HepG2 (cell line): ENCODE measurements around the gene B3GNT9. TPM values are rescaled to one million over a fixed set of nuclear protein-coding genes. Genes with fewer than 3 reads are reported as not detected.

ENCODE experiments used
- ATF7-NPFF ChIP-seq: sonication (generic); formaldehyde crosslinking; IDR thresholded peaks from 2 replicates; pipeline ENCODE4 v1.8.1; 2023; ENCODE audit warnings: mild to moderate bottlenecking, low read depth, missing genetic modification reagents, moderate library complexity
- E2F1 ChIP-seq: sonication (generic); formaldehyde crosslinking; IDR thresholded peaks from 2 replicates; pipeline ENCODE4 v1.5.0; 2020; ENCODE audit warnings: missing genetic modification reagents
- GABPB1 ChIP-seq: IDR thresholded peaks from 2 replicates; pipeline ENCODE4 v1.6.1; 2016; ENCODE audit warnings: mild to moderate bottlenecking, missing genetic modification reagents, moderate library complexity, missing compliant biosample characterization
- GATA4 ChIP-seq: sonication (generic); IDR thresholded peaks from 2 replicates; pipeline ENCODE4 v1.6.1; 2016; ENCODE audit warnings: antibody characterized with exemption, low read depth, borderline replicate concordance
- GLI4 ChIP-seq: sonication (generic); formaldehyde crosslinking; IDR thresholded peaks from 2 replicates; pipeline ENCODE4 v1.5.1; 2020; ENCODE audit warnings: missing genetic modification reagents, mild to moderate bottlenecking, moderate library complexity, borderline replicate concordance
- HDAC2 ChIP-seq: sonication (generic); formaldehyde crosslinking; IDR thresholded peaks from 2 replicates; pipeline ENCODE4 v1.4.0; 2020; ENCODE audit warnings: missing genetic modification reagents
- HNRNPK ChIP-seq: fragments of 200-400 bp; formaldehyde crosslinking; IDR thresholded peaks from 2 replicates; pipeline ENCODE4 v1.6.1; 2018; ENCODE audit warnings: low read length, low read depth, moderate library complexity, mild to moderate bottlenecking; ENCODE audit not compliant: poor library complexity, severe bottlenecking
- HNRNPL ChIP-seq: fragments of 200-400 bp; formaldehyde crosslinking; IDR thresholded peaks from 2 replicates; pipeline ENCODE4 v1.6.1; 2017; ENCODE audit warnings: mild to moderate bottlenecking, low read depth, low read length
- KDM5A ChIP-seq: fragments of 200-600 bp; sonication (generic); IDR thresholded peaks from 2 replicates; pipeline ENCODE4 v1.7.0; 2018; ENCODE audit warnings: antibody characterized with exemption, mild to moderate bottlenecking, low read length, borderline replicate concordance
- MYNN ChIP-seq: sonication (generic); formaldehyde crosslinking; IDR thresholded peaks from 2 replicates; pipeline ENCODE4 v1.4.0; 2020; ENCODE audit warnings: mild to moderate bottlenecking, low read depth, missing genetic modification reagents
- MZF1 ChIP-seq: sonication (generic); formaldehyde crosslinking; IDR thresholded peaks from 2 replicates; pipeline ENCODE4 v1.8.1; 2023; ENCODE audit warnings: mild to moderate bottlenecking, missing genetic modification reagents, borderline replicate concordance
- NFE2L2 ChIP-seq: fragments of 150-350 bp; IDR thresholded peaks from 2 replicates; pipeline ENCODE4 v1.6.1; 2014; ENCODE audit warnings: low read length
- NONO ChIP-seq, 2 experiments: fragments of 450-650 bp in 1 of 2; sonication (generic) in 1 of 2; formaldehyde crosslinking in 1 of 2; IDR thresholded peaks in 1 of 2; conservative IDR thresholded peaks in 1 of 2; 2 replicates each; pipeline versions ENCODE4 v1.6.1 to v1.8.0; 2017 to 2022; ENCODE audit warnings: mild to moderate bottlenecking in 1 of 2, missing genetic modification reagents in 1 of 2, moderate library complexity in 1 of 2
- POGZ ChIP-seq: sonication (generic); formaldehyde crosslinking; IDR thresholded peaks from 2 replicates; pipeline ENCODE4 v1.4.0; 2020; ENCODE audit warnings: mild to moderate bottlenecking, missing genetic modification reagents
- REPIN1 ChIP-seq: sonication (generic); formaldehyde crosslinking; IDR thresholded peaks from 2 replicates; pipeline ENCODE4 v1.8.0; 2022; ENCODE audit warnings: missing genetic modification reagents, low read depth, mild to moderate bottlenecking, borderline replicate concordance
- SMAD9 ChIP-seq: sonication (generic); formaldehyde crosslinking; IDR thresholded peaks from 2 replicates; pipeline ENCODE4 v1.5.1; 2020; ENCODE audit warnings: mild to moderate bottlenecking, missing genetic modification reagents
- SRSF1 ChIP-seq: fragments of 200-400 bp; formaldehyde crosslinking; optimal IDR thresholded peaks from 2 replicates; pipeline ENCODE3; 2017; ENCODE audit warnings: mild to moderate bottlenecking, low read depth, low read length, moderate library complexity
- ZNF225 ChIP-seq: sonication (generic); formaldehyde crosslinking; IDR thresholded peaks from 2 replicates; pipeline ENCODE4 v1.4.0; 2020; ENCODE audit warnings: mild to moderate bottlenecking, missing genetic modification reagents
- ZNF234 ChIP-seq: sonication (generic); formaldehyde crosslinking; conservative IDR thresholded peaks from 2 replicates; pipeline ENCODE4 v1.5.1; 2020; ENCODE audit warnings: mild to moderate bottlenecking, missing genetic modification reagents
- ZNF24 ChIP-seq: fragments of 450-650 bp; IDR thresholded peaks from 2 replicates; pipeline ENCODE4 v1.6.1; 2017; ENCODE audit warnings: antibody characterized with exemption, mild to moderate bottlenecking
- ZNF280D ChIP-seq: sonication (generic); formaldehyde crosslinking; IDR thresholded peaks from 2 replicates; pipeline ENCODE4 v1.5.1; 2020; ENCODE audit warnings: mild to moderate bottlenecking, missing genetic modification reagents
- ZNF329 ChIP-seq: sonication (generic); formaldehyde crosslinking; IDR thresholded peaks from 2 replicates; pipeline ENCODE4 v1.9.0; 2021; ENCODE audit warnings: low read depth, mild to moderate bottlenecking, missing genetic modification reagents
- ZNF557 ChIP-seq: sonication (generic); formaldehyde crosslinking; IDR thresholded peaks from 2 replicates; pipeline ENCODE4 v1.4.0; 2020; ENCODE audit warnings: missing genetic modification reagents
- ZNF644 ChIP-seq: IDR thresholded peaks from 2 replicates; pipeline ENCODE4 v1.6.1; 2016; ENCODE audit warnings: low read depth
- ZNF776 ChIP-seq: sonication (generic); formaldehyde crosslinking; IDR thresholded peaks from 2 replicates; pipeline ENCODE4 v1.4.0; 2020; ENCODE audit warnings: mild to moderate bottlenecking, missing genetic modification reagents
- ZNF781 ChIP-seq: sonication (generic); formaldehyde crosslinking; IDR thresholded peaks from 2 replicates; pipeline ENCODE4 v1.5.1; 2020; ENCODE audit warnings: borderline replicate concordance, mild to moderate bottlenecking, missing genetic modification reagents; ENCODE audit errors: not compliant biosample characterization
- polyA plus RNA-seq, 8 experiments: library from polyadenylated mRNA; depleted of rRNA in 3 of 8; stranded (reverse) in 7 of 8; unstranded in 1 of 8; fragments of >200 nt; fragmentation: Illumina TruSeq in 4 of 8; extraction: Trizol in 4 of 8; gene quantifications; 2 replicates each; pipeline versions ENCODE4 v1.2.1 to v1.2.3, GENCODE V29; 2011 to 2016; ENCODE audit warnings: low read depth in 4 of 8, missing spikeins in 1 of 8, mixed read lengths in 1 of 8; ENCODE audit not compliant: insufficient read depth in 1 of 8
- total RNA-seq, 5 experiments: library from RNA; depleted of rRNA; stranded (reverse); fragments of >200 nt; fragmentation: Illumina TruSeq; extraction: Trizol; gene quantifications; 2 replicates each; pipeline ENCODE4 v1.2.3, GENCODE V29; 2016; ENCODE audit warnings: low read depth in 1 of 5

B3GNT9 gene
- total and polyA plus RNA-seq, 2 of the 13 experiments (the other 11 are each of a cell fraction or from before 2014, with no cell fraction given) = 1.5 to 3.1 TPM

GRCh38 chr16:67183627-67184452 lies 33.0 kb upstream of the B3GNT9 start, which contains the start of gene MATCAP1 (continued):
- TF ChIP-seq ZNF225 (CRISPR knock-in tag) = 0 out of 2 replicates have a peak, but pooled peaks have one; percentile 16
- TF ChIP-seq HDAC2 (CRISPR knock-in tag) = peak; percentile 71
- no peak for TF ChIP-seq ZNF24
- no peak for TF ChIP-seq NONO (IDR thresholded peaks at IDR 0.05)
- peak; percentile 77 for TF ChIP-seq NONO (CRISPR knock-in tag; conservative IDR thresholded peaks at IDR 0.05)
- TF ChIP-seq REPIN1 (CRISPR knock-in tag) = peak; percentile 84; the same call in 1 of the 2 replicates
- no peak for TF ChIP-seq MZF1
- TF ChIP-seq GABPB1 (CRISPR knock-in tag) = peak; percentile 89
- 0 out of 2 replicates have a peak, but pooled peaks have one; percentile 57 for TF ChIP-seq ZNF280D (CRISPR knock-in tag)
- peak; percentile 82 for TF ChIP-seq HNRNPK
- TF ChIP-seq ZNF781 (CRISPR knock-in tag) = no peak
- TF ChIP-seq SRSF1 = peak; percentile 94
- TF ChIP-seq ZNF776 = no peak; the same call in 1 of the 2 replicates
- TF ChIP-seq ATF7-NPFF (CRISPR knock-in tag) = peak; percentile 83
- peak; percentile 86; the same call in 1 of the 2 replicates for TF ChIP-seq KDM5A
- peak; percentile 34 for TF ChIP-seq POGZ
- TF ChIP-seq ZNF644 (CRISPR knock-in tag) = no peak
- TF ChIP-seq GATA4 = 0 out of 2 replicates have a peak, but pooled peaks have one; percentile 4
- 0 out of 2 replicates have a peak, but pooled peaks have one; percentile 20 for TF ChIP-seq SMAD9
- no peak for TF ChIP-seq NFE2L2
- TF ChIP-seq ZNF234 = no peak
- no peak; the same call in 1 of the 2 replicates for TF ChIP-seq MYNN (CRISPR knock-in tag)
- TF ChIP-seq E2F1 (CRISPR knock-in tag) = peak; percentile 71; the same call in 1 of the 2 replicates
- no peak for TF ChIP-seq HNRNPL
- 0 out of 2 replicates have a peak, but pooled peaks have one; percentile 8 for TF ChIP-seq ZNF557 (CRISPR knock-in tag)
- peak; percentile 75; the same call in 1 of the 2 replicates for TF ChIP-seq ZNF329 (CRISPR knock-in tag)
- peak; percentile 79; the same call in 1 of the 2 replicates for TF ChIP-seq GLI4 (CRISPR knock-in tag)
